ENCODE data around the gene P2RY2.

P2RY2 gene

GRCh38 chr11:73249853-73250783, 32.0 kb downstream of the P2RY2 start:
- no peak overlapping the region for H3K4me3 ChIP-seq (ENCODE audit: low read depth, low read length)
- in situ Hi-C loops (cut with HindIII; ENCODE audit: low sequenced_read_pairs) = no loop called here
- no peak for DNase-seq (ENCODE audit: low read depth, low spot score)
- TF ChIP-seq CTCF (IDR thresholded peaks at IDR 0.05; ENCODE audit: low read depth, low read length) = no peak

- no peak for TF ChIP-seq CTCF (IDR thresholded peaks at IDR 0.05; ENCODE audit: low read depth, low read length)
- in situ Hi-C loops (cut with HindIII; ENCODE audit: low sequenced_read_pairs) = no loop called here
- no peak for DNase-seq (ENCODE audit: low read depth, low spot score)
- H3K4me3 ChIP-seq (ENCODE audit: low read depth, low read length) = no peak overlapping the region
These were observed 34.6 kb downstream of the P2RY2 start for GRCh38 chr11:73252577-73253191.

- no peak overlapping the region for H3K4me3 ChIP-seq (ENCODE audit: low read depth, low read length)
- peak; percentile 94 for DNase-seq (ENCODE audit: low read depth, low spot score)
- in situ Hi-C loops (cut with HindIII; ENCODE audit: low sequenced_read_pairs) = no loop called here
- no peak for TF ChIP-seq CTCF (IDR thresholded peaks at IDR 0.05; ENCODE audit: low read depth, low read length)
These were observed 39.4 kb downstream of the P2RY2 start for GRCh38 chr11:73257342-73258103.

- no peak for TF ChIP-seq CTCF (IDR thresholded peaks at IDR 0.05; ENCODE audit: low read depth, low read length)
- DNase-seq (ENCODE audit: low read depth, low spot score) = no peak
- H3K4me3 ChIP-seq (ENCODE audit: low read depth, low read length) = no peak overlapping the region
- in situ Hi-C loops (cut with HindIII; ENCODE audit: low sequenced_read_pairs) = no loop called here
These were observed 40.3 kb downstream of the P2RY2 start for GRCh38 chr11:73258104-73259035.

GRCh38 chr11:73259406-73260126, 41.5 kb downstream of the P2RY2 start:
- no peak for TF ChIP-seq CTCF (IDR thresholded peaks at IDR 0.05; ENCODE audit: low read depth, low read length)
- no peak overlapping the region for H3K4me3 ChIP-seq (ENCODE audit: low read depth, low read length)
- in situ Hi-C loops (cut with HindIII; ENCODE audit: low sequenced_read_pairs) = no loop called here
- DNase-seq (ENCODE audit: low read depth, low spot score) = no peak
